ENCODE results near the gene MZT2B. TPM values are rescaled to one million over a fixed set of nuclear protein-coding genes. Genes with fewer than 3 reads are reported as not detected.

MZT2B gene
- total and polyA plus RNA-seq, 2 of the 13 experiments (the other 11 are each of a cell fraction or from before 2014, with no cell fraction given) = 253 to 410 TPM

- TF ChIP-seq SNAPC4 (CRISPR knock-in tag; IDR thresholded peaks at IDR 0.05) (no peak), ZSCAN25 (CRISPR knock-in tag; IDR thresholded peaks at IDR 0.05) (no peak; the same call in 1 of the 2 replicates), TRIM22 (IDR thresholded peaks at IDR 0.05) (no peak), ZBTB7A (CRISPR knock-in tag; IDR thresholded peaks at IDR 0.05) (peak; percentile 21; the same call in 1 of the 2 replicates), ZNF724P (CRISPR knock-in tag; IDR thresholded peaks at IDR 0.05; ENCODE audit: borderline replicate concordance) (no peak; the same call in 1 of the 2 replicates), ZFP36L2 (CRISPR knock-in tag; IDR thresholded peaks at IDR 0.05) (no peak), GATAD1 (CRISPR knock-in tag; IDR thresholded peaks at IDR 0.05) (peak; percentile 100), RXRA (CRISPR knock-in tag; IDR thresholded peaks at IDR 0.05) (peak; percentile 50; the same call in 1 of the 2 replicates), ZFP90 (CRISPR knock-in tag; IDR thresholded peaks at IDR 0.05; ENCODE audit: borderline replicate concordance) (peak; percentile 82; the same call in 1 of the 2 replicates), FLYWCH1 (CRISPR knock-in tag; IDR thresholded peaks at IDR 0.05) (no peak), PAX8 (CRISPR knock-in tag; IDR thresholded peaks at IDR 0.05; ENCODE audit: borderline replicate concordance) (no peak), MEIS1 (CRISPR knock-in tag; IDR thresholded peaks at IDR 0.05; ENCODE audit: borderline replicate concordance) (peak; percentile 79; the same call in 1 of the 2 replicates), NBN (conservative IDR thresholded peaks at IDR 0.05) (no peak), ZNF362 (CRISPR knock-in tag; IDR thresholded peaks at IDR 0.05; ENCODE audit: borderline replicate concordance) (no peak), ZNF275 (CRISPR knock-in tag; IDR thresholded peaks at IDR 0.05; ENCODE audit: borderline replicate concordance) (no peak), BRD4 (CRISPR knock-in tag; IDR thresholded peaks at IDR 0.05) (0 out of 2 replicates have a peak, but pooled peaks have one; percentile 59), ZNF652 (CRISPR knock-in tag; IDR thresholded peaks at IDR 0.05; ENCODE audit: borderline replicate concordance, low read depth) (no peak), ZNF260 (CRISPR knock-in tag; IDR thresholded peaks at IDR 0.05; ENCODE audit: borderline replicate concordance, low read depth) (no peak), ZBTB46 (CRISPR knock-in tag; IDR thresholded peaks at IDR 0.05; ENCODE audit: borderline replicate concordance) (peak; percentile 74; the same call in 1 of the 2 replicates), ZNF709 (CRISPR knock-in tag; IDR thresholded peaks at IDR 0.05) (peak; percentile 72)
These were observed 660 bp upstream of the MZT2B start, which contains the start of gene SMPD4 (continued) for GRCh38 chr2:130181325-130181879.

Data from HepG2 (cell line).